Epithelial cell of proximal tubule (primary cell): ENCODE measurements around the gene INPPL1. TPM values are rescaled to one million over a fixed set of nuclear protein-coding genes. Genes with fewer than 3 reads are reported as not detected.

Experiments used
- DNase-seq: peaks from one replicate; pipeline ENCODE4 v3.0.0-alpha.2; 2011; ENCODE audit warnings: low read depth
- H3K4me3 ChIP-seq: 2 replicates; pipeline ENCODE4 v1.5.1; 2011; ENCODE audit warnings: low read depth, mild to moderate bottlenecking, low read length
- CTCF ChIP-seq: conservative IDR thresholded peaks from 2 replicates; pipeline ENCODE4 v1.5.1; 2012; ENCODE audit warnings: low read depth, mild to moderate bottlenecking, low read length
- total RNA-seq: library from RNA; depleted of rRNA; stranded (reverse); fragments of >200 nt; gene quantifications from 2 replicates; pipeline ENCODE4 v1.2.3, GENCODE V29; 2015

The INPPL1 gene
- total RNA-seq, 1 donor from 2014 or later = 73.2 TPM

GRCh38 chr11:72233773-72234513, 9.4 kb downstream of the INPPL1 start:
- no peak for TF ChIP-seq CTCF
- no peak for DNase-seq
- H3K4me3 ChIP-seq = no peak overlapping the region

- H3K4me3 ChIP-seq = no peak overlapping the region
- no peak for TF ChIP-seq CTCF
- no peak for DNase-seq
These were observed 9.9 kb downstream of the INPPL1 start for GRCh38 chr11:72234514-72234830.

- no peak for TF ChIP-seq CTCF
- no peak overlapping the region for H3K4me3 ChIP-seq
- DNase-seq = no peak
These were observed 10.4 kb downstream of the INPPL1 start for GRCh38 chr11:72234920-72235319.

- H3K4me3 ChIP-seq = no peak overlapping the region
- no peak for DNase-seq
- no peak for TF ChIP-seq CTCF
These were observed 10.9 kb downstream of the INPPL1 start for GRCh38 chr11:72235351-72236057.

GRCh38 chr11:72236083-72236697, 11.6 kb downstream of the INPPL1 start:
- DNase-seq = no peak
- H3K4me3 ChIP-seq = no peak overlapping the region
- TF ChIP-seq CTCF = no peak

GRCh38 chr11:72236774-72237111, 12.2 kb downstream of the INPPL1 start:
- no peak overlapping the region for H3K4me3 ChIP-seq
- DNase-seq = no peak
- no peak for TF ChIP-seq CTCF
